GM20431 (cell line): ENCODE results near the gene CPE.
"Not testable (repeated sequence)": the region's sequence is repeated elsewhere in the genome, so short reads cannot be mapped to it uniquely, and the experiment has no call there.

Source experiments
- in situ Hi-C: fragments of 300-500 bp; cut with MseI, MboI; formaldehyde crosslinking; loops from one replicate; pipeline ENCODE4 v1.15.0; 2020; ENCODE audit warnings: low sequenced_read_pairs; ENCODE audit not compliant: unreplicated experiment

CPE gene

DNA sequence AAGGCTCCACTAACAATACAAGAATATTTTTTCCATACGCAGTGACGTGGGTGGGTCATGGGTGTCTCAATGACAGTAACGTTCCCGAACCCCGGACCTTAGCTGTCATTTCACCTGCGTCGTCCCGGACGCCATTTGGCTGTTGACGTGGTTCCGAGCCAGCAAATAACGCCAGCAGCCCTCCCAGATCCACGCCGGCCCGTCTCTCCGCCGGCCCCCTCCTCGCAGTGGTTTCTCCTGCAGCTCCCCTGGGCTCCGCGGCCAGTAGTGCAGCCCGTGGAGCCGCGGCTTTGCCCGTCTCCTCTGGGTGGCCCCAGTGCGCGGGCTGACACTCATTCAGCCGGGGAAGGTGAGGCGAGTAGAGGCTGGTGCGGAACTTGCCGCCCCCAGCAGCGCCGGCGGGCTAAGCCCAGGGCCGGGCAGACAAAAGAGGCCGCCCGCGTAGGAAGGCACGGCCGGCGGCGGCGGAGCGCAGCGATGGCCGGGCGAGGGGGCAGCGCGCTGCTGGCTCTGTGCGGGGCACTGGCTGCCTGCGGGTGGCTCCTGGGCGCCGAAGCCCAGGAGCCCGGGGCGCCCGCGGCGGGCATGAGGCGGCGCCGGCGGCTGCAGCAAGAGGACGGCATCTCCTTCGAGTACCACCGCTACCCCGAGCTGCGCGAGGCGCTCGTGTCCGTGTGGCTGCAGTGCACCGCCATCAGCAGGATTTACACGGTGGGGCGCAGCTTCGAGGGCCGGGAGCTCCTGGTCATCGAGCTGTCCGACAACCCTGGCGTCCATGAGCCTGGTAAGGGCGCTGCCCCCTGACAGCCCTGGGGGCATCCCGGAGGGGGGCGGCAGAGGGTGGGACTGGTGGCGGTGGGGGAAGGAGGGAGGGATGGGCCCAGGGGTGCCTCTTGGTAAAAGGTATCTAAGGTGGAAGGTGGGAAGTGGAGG is at the start of gene CPE:
Gene CPE (plus strand): TSS at position 264 of the 933 bp plus-strand sequence. CDS start 214 bp downstream, at position 478.
- in situ Hi-C loops = no loop called here

DNA sequence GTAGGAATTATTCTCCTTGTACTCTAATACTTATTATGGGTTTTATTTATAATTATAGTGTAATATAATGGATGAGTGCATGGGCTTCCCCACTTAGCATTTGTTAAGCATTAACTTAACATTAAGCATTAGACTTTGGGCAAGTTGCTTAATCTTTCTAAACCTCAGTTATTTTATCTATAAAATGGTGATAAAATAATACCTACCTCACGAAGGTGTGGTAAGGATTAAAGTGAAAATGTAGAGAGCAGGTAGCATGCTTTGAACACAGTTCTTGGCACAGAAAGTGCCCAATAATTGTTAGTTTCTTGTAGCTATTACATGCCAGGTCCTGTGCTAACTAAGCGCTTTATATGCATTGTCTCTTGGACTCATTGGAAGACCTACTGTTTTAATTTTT is 48.7 kb upstream of the CPE start:
- in situ Hi-C loops = no loop called here

DNA sequence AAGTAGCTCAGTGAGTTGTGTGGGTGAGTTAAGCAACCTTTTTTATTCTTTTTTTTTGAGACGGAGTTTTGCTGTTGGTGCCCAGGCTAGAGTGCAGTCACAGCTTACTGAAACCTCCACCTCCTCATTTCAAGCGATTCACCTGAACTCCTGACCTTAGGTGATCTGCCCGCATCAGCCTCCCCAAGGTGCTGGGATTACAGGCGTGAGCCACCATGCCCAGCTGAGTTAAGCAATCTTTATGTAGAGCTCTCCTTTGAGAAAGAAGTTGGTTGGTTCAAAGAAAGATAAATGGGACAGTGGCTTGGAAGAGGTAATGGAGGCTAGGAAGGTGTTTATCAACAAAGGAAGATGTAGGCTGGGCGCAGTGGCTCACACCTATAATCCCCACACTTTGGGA is 48.1 kb upstream of the CPE start:
- in situ Hi-C loops = no loop called here

DNA sequence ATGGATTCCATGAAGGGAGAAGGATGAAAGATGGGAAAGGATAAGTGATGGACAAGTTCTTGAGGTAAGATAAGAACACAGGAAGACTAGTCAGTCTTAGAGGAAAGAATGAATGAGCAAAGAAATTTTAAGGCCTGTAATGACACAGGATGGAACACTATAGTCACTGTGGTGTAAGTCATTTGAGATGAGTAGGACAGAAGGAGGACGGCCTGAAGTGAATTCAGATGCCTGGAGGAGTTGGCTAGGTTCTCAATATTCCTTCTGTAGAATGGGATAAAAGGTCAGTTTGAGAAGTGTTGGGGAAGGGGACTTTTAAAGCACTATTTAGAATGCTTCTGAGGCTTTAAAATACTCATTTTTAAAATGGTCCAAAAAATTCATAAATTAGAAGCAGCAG is 47.4 kb upstream of the CPE start:
- in situ Hi-C loops = no loop called here

DNA sequence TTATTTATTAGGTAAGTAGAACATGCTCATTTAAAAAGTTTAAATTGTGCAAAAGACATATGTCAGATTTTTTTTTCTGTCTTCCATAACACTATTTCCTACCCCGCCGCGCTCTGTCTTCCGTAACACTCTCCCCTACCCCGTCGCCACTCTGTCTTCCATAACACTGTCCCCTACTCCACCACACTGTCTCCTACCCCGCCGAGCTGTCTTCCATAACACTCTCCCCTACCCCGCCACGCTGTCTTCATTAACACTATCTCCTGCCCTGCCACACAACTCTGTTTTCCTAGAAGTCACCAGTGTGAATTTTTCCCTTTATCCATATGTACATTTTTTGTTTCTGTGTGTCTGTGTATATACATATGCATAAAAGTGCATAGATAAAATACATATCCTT is 47.0 kb upstream of the CPE start:
- in situ Hi-C loops = no loop called here

DNA sequence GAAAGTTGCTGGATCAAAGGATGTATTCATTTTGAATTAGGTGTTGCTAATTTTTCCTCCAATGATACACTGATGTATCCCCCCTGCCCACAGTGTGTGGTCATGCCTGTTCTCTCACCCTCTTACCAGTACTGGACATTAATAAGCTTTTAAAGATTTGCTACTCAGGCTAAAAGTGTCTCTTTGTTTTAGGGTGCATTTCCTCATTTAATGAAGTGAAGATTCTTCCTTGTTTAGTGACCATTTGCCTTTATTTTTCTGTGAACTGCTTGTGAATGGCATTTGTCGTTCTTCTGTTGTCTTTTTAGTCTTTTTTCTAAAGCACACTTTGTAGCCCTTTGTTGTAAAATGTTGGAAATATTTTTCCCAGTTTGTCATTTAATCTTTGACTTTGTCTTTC is 46.3 kb upstream of the CPE start:
- in situ Hi-C loops = no loop called here

DNA sequence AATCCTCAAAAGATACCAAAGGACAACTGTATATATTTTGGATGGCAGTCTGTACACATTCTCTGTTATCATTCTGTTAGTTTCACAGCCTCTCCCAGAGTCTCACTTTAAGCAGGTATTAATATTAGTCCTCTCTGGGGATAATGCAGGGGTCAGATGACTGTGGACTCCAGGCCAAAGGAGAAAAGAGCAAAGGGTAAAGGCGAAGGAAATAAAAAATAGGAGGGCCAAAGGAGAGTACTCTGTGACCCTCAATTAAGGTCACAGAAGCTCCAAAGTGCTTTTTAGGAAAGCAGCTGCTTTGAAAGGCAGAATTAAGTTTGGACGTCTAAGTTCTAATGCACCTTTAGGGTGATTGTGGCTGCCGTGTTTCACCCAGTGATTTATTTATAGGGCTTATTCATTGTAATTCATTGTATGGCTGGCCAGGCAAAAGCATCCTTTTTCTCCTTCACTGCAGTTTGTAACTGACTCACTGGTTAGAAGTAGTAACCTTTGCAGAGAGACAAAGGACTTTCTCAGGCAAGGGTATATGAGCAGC is 43.6 kb upstream of the CPE start:
- in situ Hi-C loops = no loop called here

DNA sequence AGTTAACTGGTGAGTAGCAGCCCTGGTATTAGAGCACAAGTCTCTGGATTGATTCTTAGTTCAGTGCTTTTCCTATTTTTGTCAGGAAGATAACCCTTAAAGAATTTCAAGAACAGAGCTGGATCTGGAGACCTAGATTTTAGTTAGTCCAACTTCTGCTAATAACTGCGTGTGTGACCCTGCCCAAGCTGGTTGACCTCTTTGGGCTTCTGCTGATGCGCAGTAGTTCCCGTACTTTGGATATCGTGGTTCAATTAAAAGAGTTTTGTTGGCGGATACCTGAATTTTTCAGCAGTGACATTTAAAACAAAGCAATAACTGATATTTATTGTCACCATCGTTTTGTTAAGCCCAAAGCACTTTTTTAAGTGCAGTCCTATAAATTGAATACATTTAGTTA is 42.1 kb upstream of the CPE start:
- in situ Hi-C loops = no loop called here

DNA sequence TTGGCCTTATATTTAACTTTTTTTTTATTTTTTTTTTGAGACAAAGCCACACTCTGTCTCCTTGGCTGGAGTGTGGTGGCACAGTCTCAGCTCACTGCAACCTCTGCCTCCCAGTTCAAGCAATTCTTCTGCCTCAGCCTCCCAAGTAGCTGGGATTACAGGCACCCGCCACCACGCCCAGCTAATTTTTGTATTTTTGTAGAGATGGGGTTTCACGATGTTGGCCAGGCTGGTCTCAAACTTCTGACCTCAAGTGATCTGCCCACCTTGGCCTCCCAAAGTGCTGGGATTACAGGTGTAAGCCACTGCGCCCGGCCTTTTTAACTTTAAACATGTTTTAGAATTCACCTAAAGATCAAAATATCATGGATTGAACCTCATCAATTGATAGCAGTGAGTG is 36.5 kb upstream of the CPE start:
- in situ Hi-C loops = not testable (repeated sequence)

DNA sequence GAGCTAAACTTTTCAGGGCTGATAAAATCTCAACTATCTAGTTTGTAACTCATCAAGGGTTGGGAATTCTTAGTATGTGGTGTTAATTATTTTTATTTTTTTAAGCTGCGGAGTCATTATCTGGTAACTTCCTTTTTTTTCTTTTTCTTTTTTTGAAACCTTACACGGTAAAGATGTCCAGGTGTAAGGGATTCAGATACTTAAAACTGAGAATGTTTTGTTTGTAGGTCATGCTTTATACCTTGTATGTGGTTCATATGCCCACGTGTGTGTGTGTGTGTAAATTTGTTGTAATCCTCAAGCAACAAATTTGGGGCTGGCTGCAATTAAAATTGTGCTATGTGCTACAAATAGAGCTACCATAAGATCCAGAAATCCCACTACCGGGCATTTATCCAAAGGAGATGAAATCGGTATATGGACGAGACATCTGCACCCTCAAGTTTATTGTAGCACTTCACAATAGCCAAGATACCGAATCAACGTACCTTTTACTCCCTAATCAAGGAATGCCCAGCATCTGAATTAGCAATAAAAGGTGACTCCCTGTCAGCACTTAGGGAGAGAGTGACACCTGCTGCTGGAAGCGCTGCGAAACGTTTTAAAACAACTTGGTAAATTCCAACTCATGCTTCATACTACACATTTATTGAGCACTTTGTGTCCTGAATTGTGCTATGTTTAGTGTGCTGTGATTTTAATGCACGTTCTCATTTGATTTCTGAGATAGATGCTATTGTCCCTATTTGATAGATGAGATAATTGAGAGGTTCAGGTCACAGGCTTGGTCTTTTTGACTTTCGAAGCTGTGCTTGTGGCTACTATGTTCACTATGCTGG is 35.2 kb upstream of the CPE start:
- in situ Hi-C loops = no loop called here

DNA sequence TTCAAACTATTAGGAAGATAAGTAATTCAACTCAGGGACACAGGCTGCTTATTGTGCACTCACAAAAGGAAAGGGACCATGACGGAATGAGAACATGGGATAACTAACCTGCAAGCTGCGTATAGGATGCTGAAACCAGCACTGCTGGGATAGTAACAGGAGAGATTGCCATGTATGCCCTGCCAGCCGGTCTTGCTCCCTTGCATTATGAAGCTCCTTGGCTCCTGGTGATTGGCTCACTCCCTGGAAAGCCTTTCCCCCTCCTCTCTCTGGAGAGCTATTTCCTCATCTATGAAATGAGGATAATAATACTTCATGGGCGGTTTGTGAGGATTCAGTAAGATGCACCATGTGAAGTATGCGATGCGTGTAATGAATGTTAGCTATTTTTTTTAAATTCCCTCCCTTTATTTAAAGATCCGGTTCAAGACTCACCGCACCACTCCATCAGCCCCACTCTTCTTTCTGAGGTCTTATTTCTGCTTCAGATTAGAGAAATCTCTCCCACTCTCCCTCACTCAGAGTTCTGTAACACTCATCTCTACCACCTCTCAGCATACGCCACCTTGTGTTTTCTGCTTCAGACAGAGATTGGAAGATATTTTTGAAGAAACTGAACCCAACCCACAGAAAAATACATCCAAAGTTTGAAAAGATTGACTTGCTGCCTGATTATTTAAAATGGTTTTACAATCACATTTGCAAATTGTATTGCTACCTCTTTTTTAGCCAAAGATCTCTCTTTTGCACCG is 33.0 kb upstream of the CPE start:
- in situ Hi-C loops = no loop called here

DNA sequence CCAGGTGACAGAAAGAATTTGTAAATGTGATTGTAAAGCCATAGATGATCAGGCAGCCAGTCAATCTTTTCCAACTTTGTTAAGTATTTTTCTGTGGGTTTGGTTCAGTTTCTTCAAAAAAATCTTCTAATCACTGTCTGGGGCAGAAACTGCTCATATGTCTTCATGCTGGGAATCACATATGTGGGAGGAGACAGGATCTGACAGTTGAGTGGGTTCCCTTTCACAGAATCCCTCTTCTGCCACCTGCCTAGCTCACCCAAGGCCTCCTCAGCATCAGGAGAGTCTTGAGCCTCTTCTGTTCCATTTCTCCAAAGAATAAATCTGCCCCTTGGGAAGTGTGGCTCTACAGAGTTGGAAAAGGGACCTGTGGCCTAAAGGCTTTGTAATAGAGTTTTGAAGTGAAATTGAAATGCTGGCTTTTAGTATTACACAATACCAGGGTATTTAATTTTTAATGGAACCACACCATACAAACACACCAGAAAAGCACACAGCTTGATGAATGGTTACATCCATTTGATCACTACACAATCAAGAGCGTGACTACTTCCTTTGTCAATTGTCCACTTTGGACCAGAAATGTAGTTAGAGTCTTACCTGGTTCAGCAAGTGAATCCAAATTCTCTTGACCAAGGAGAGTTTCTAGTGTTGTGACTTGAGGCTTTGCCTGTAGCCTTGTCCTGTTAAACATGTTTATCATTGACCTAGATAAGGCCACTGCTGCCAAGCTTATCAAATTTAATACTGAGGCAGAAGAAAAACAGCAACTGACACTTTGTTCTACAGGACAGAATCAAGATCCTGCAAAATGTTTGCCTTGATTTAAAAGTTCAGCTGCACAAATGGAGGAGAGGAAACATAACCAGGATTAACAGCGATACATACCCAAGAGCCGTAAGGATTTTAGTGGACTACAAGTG is 30.9 kb upstream of the CPE start:
- in situ Hi-C loops = no loop called here

DNA sequence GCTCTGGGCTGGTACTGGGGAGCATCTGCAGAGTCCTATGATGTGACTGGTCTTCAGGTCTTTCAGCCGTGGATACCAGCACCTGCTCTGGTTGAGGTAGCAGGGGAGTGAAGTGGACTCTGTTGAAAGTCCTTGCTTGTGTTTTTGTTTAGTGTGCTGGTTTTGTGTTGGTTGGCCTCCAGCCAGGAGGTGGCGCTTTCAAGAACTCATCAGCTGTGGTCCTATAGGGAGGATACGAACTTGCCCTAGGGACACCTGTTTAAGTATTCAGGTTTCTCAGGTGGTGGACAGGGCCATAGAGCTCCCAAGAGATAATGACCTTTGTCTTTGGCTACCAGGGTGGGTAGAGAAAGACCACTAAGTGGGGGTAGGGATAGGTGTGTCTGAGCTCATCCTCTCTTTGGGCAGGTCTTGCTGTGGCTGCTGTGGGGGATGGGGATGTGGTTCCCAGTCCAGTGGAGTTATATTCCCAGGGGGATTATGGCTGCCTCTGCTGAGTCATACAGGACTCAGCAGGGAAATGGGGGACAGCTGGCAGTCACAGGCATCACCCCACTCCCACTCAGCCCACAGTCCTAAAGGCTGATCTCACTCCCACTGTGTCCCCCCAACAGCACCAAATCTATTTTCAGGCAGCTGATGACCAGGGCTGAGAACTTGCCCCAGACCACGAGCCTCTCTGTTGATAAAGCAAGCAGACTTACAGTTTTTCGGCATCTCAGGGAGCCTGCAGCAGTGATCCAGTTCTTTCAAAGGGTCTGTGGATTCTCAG is 27.3 kb upstream of the CPE start:
- in situ Hi-C loops = loop anchor here (10.0 kb wide), 1 partner anchor 217 kb away; no protein-coding TSS in a partner anchor

DNA sequence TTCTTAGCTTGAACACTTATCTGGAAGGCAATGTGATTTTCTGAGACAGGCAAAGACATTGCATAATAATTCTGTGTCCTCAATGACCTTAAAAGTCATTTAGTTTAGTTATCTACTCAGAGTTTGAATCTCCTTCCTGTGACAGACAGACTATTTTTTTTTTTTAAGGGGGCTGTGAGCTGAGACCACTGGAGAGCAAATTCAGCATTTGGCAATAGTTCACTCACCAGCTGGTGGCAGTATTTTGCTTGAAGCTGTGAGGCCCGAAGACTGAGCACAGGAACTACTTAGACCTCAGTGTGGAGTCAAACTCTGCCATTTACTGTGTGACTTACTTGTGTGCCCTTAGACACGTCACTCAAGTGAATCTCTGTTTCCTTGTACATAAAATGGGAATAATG is 22.9 kb upstream of the CPE start:
- in situ Hi-C loops = loop anchor here (10.0 kb wide), 1 partner anchor 221 kb away; no protein-coding TSS in a partner anchor

DNA sequence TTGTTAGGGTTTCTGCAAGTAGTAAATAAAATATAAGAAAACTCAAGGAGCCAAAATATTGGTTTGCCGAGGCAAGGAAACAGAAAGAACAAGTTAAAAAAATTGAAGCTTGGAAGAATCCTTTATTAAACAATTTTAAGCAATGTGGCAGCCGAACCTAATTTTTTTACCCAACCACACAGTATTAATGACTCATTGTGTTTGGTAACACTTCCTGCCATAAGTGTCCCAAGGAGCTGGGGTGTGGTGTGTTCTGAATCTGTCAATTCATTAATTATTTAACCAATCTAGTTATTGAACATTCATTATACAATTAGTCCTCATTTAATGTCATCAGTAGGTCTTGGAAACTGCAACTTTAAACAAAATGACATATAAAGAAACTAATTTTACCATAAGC is 19.3 kb upstream of the CPE start:
- in situ Hi-C loops = loop anchor here (10.0 kb wide), 1 partner anchor 225 kb away; no protein-coding TSS in a partner anchor

DNA sequence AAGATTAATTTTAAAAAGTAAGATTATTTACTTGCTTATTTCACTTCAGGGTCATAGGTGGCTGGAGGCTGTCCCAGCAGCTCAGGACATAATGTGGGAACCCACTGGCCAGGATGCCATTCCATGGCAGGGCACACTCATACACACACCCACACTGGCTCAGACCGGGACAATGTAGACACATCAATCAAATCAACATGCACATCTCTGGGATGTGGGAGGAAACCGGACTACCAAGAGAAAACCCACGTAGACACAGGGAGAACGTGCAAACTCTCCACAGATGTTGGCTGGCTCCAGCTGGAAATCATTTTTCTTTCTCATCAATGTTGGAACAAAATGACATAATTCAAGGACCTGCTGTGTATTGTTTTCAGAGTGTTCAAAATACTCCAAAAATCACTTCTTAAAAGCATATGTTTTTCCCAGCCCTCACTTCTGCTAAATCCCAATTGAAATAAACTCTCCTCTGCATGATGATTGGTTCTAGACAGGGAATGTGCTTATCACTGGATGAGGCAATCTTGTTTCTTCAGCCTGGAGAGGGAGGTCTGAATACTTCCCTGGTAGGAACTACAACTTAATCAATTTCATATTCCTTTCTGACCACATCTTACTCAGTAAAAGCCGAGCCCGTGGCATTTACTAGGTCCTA is 18.6 kb upstream of the CPE start:
- in situ Hi-C loops = no loop called here

DNA sequence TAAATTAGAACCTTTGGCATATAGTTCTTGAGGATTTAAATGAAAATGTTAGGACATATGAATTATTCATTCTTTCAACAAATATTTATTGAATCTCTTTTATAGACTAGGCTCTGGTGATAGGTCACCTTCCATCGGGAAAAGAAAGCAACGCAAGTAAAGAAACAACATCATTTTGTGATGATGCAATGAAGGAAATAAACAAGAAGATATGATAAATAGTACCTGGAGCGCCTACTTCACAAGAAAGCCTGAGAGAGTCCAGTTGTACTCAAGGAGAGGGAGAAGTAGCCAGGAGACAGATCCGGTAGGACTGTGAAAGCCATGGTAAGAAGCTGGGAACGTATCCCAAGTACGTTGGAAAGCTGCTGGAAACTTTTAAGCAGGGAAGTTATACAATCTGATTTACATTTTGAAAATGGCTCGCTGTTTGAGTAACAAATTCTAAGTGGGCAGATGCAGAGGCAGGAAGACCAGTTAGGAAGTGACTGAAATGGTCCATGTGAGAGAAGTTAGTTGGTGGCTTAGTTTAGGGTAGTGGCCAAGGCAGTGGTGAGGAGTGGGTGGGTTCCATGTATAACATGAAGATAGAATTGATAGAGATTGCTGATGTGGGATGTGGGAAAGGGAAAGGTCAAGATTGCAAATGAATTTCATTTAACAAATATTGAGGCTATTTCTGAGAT is 17.7 kb upstream of the CPE start:
- in situ Hi-C loops = no loop called here
